Nephron progenitor cell (in vitro differentiated cells): Measurements from ENCODE around the gene IRF6.

Source experiments
- DNase-seq: peaks from one replicate; pipeline ENCODE4 v3.0.0; 2021
- H3K27ac Mint-ChIP-seq: 2 replicates; pipeline ENCODE4 v1.8.0; 2021; ENCODE audit warnings: mild to moderate bottlenecking, moderate library complexity, mixed read lengths
- H3K27me3 Mint-ChIP-seq: 2 replicates; pipeline ENCODE4 v1.8.0; 2021; ENCODE audit warnings: mild to moderate bottlenecking, low read depth, mixed read lengths; ENCODE audit not compliant: poor library complexity
- H3K36me3 Mint-ChIP-seq: 2 replicates; pipeline ENCODE4 v1.8.0; 2021; ENCODE audit warnings: low read depth, mixed read lengths
- H3K4me1 Mint-ChIP-seq: 2 replicates; pipeline ENCODE4 v1.8.0; 2021; ENCODE audit warnings: mixed read lengths
- H3K4me3 Mint-ChIP-seq: 2 replicates; pipeline ENCODE4 v1.8.0; 2021; ENCODE audit warnings: mild to moderate bottlenecking, moderate library complexity, mixed read lengths
- H3K9me3 Mint-ChIP-seq: 2 replicates; pipeline ENCODE4 v1.8.0; 2021; ENCODE audit warnings: mild to moderate bottlenecking, moderate library complexity, mixed read lengths
- CTCF ChIP-seq: fragments of 200-600 bp; sonication (generic); IDR thresholded peaks from 2 replicates; pipeline ENCODE4 v1.5.0; 2021; ENCODE audit warnings: antibody characterized with exemption

Gene IRF6

GRCh38 chr1:209747580-209748262 is 58.2 kb downstream of the IRF6 start:
- H3K27ac Mint-ChIP-seq: no peak overlapping the region
- TF ChIP-seq CTCF: peak; percentile 89
- peak overlapping the region; percentile 76 for H3K4me3 Mint-ChIP-seq
- peak; percentile 87 for DNase-seq
- H3K9me3 Mint-ChIP-seq: no peaks in the 10 kb centered on the region
- peaks cover 6% of the 10 kb centered on the region for H3K4me1 Mint-ChIP-seq
- peaks cover 27% of the 10 kb centered on the region for H3K27me3 Mint-ChIP-seq
- H3K36me3 Mint-ChIP-seq: no peaks in the 10 kb centered on the region

GRCh38 chr1:209746451-209747165 is 59.3 kb downstream of the IRF6 start:
- Mint-ChIP-seq H3K36me3 (no peaks in the 10 kb centered on the region), H3K4me3 (no peak overlapping the region), H3K9me3 (no peaks in the 10 kb centered on the region), H3K27me3 (peaks cover 21% of the 10 kb centered on the region), H3K27ac (no peak overlapping the region), H3K4me1 (peaks cover 6% of the 10 kb centered on the region)
- no peak for DNase-seq
- no peak for TF ChIP-seq CTCF

- Mint-ChIP-seq H3K4me3 (no peak overlapping the region), H3K4me1 (peaks cover 2% of the 10 kb centered on the region), H3K9me3 (no peaks in the 10 kb centered on the region), H3K27ac (no peak overlapping the region), H3K27me3 (peaks cover 16% of the 10 kb centered on the region), H3K36me3 (no peaks in the 10 kb centered on the region)
- TF ChIP-seq CTCF: no peak
- DNase-seq: no peak
Observed at GRCh38 chr1:209743145-209743482, 62.8 kb downstream of the IRF6 start.

GRCh38 chr1:209742409-209743144 is 63.4 kb downstream of the IRF6 start:
- Mint-ChIP-seq H3K36me3 (no peaks in the 10 kb centered on the region), H3K4me1 (no peaks in the 10 kb centered on the region), H3K9me3 (no peaks in the 10 kb centered on the region), H3K4me3 (no peak overlapping the region), H3K27me3 (peaks cover 17% of the 10 kb centered on the region), H3K27ac (no peak overlapping the region)
- TF ChIP-seq CTCF: no peak
- DNase-seq: no peak

GRCh38 chr1:209741889-209742288 is 64.1 kb downstream of the IRF6 start:
- Mint-ChIP-seq H3K27ac (peak overlapping the region; percentile 54), H3K36me3 (no peaks in the 10 kb centered on the region), H3K9me3 (no peaks in the 10 kb centered on the region), H3K4me1 (no peaks in the 10 kb centered on the region), H3K27me3 (peaks cover 23% of the 10 kb centered on the region), H3K4me3 (no peak overlapping the region)
- no peak for DNase-seq
- TF ChIP-seq CTCF: no peak
